ENCODE results near the gene GPR84. TPM values are rescaled to one million over a fixed set of nuclear protein-coding genes. Genes with fewer than 3 reads are reported as not detected.

Gene GPR84
- total and polyA plus RNA-seq, 2 of the 13 experiments (the other 11 are each of a cell fraction or from before 2014, with no cell fraction given): not detected

GRCh38 chr12:54324617-54325441, 39.5 kb downstream of the GPR84 start, which contains the start of gene COPZ1 (continued):
- TF ChIP-seq MXI1 (IDR thresholded peaks at IDR 0.05; ENCODE audit: borderline replicate concordance, low read depth, low read length): peak; percentile 52; the same call in 1 of the 3 replicates
- TF ChIP-seq WIZ (CRISPR knock-in tag; IDR thresholded peaks at IDR 0.05): no peak
- peak; percentile 50; the same call in 1 of the 2 replicates for TF ChIP-seq ZNF709 (CRISPR knock-in tag; IDR thresholded peaks at IDR 0.05)
- TF ChIP-seq CTCF (CRISPR knock-in tag; IDR thresholded peaks at IDR 0.05): peak; percentile 90
- TF ChIP-seq, protein P1, sequence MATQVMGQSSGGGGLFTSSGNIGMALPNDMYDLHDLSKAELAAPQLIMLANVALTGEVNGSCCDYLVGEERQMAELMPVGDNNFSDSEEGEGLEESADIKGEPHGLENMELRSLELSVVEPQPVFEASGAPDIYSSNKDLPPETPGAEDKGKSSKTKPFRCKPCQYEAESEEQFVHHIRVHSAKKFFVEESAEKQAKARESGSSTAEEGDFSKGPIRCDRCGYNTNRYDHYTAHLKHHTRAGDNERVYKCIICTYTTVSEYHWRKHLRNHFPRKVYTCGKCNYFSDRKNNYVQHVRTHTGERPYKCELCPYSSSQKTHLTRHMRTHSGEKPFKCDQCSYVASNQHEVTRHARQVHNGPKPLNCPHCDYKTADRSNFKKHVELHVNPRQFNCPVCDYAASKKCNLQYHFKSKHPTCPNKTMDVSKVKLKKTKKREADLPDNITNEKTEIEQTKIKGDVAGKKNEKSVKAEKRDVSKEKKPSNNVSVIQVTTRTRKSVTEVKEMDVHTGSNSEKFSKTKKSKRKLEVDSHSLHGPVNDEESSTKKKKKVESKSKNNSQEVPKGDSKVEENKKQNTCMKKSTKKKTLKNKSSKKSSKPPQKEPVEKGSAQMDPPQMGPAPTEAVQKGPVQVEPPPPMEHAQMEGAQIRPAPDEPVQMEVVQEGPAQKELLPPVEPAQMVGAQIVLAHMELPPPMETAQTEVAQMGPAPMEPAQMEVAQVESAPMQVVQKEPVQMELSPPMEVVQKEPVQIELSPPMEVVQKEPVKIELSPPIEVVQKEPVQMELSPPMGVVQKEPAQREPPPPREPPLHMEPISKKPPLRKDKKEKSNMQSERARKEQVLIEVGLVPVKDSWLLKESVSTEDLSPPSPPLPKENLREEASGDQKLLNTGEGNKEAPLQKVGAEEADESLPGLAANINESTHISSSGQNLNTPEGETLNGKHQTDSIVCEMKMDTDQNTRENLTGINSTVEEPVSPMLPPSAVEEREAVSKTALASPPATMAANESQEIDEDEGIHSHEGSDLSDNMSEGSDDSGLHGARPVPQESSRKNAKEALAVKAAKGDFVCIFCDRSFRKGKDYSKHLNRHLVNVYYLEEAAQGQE (IDR thresholded peaks at IDR 0.05; ENCODE audit: borderline replicate concordance in 1 of 2, low read depth in 1 of 2, low read length in 2 of 2): peak in 1 of 2 experiments; percentile 64; a peak in 1 of 4 replicates
- no peak for TF ChIP-seq FOXC1 (CRISPR knock-in tag; IDR thresholded peaks at IDR 0.05; ENCODE audit: borderline replicate concordance)
- peak; percentile 87 for TF ChIP-seq STAG1 (CRISPR knock-in tag; IDR thresholded peaks at IDR 0.05)
- TF ChIP-seq ZKSCAN1 (IDR thresholded peaks at IDR 0.05; ENCODE audit: low read length): no peak
- 0 out of 2 replicates have a peak, but pooled peaks have one; percentile 17 for TF ChIP-seq KLF6 (CRISPR knock-in tag; IDR thresholded peaks at IDR 0.05)
- TF ChIP-seq RARA (CRISPR knock-in tag; IDR thresholded peaks at IDR 0.05): peak; percentile 20; the same call in 1 of the 2 replicates
- no peak for TF ChIP-seq ZNF512 (CRISPR knock-in tag; IDR thresholded peaks at IDR 0.05)
